Astrocyte (in vitro differentiated cells and primary cell): Measurements from ENCODE around the gene CYP27A1. TPM values are rescaled to one million over a fixed set of nuclear protein-coding genes. Genes with fewer than 3 reads are reported as not detected.

Source experiments
- DNase-seq: peaks from one replicate; pipeline ENCODE4 v3.0.0-alpha.2; 2010; ENCODE audit warnings: low read depth
- FAIRE-seq: peaks from 2 replicates; lab custom pipeline; 2011; peaks lifted over from hg19 to GRCh38; lab: Jason Lieb, UNC
- H2AFZ ChIP-seq: 2 replicates; pipeline ENCODE4 v1.6.0; 2012; ENCODE audit warnings: low read depth, low read length, inconsistent platforms
- H3K27ac ChIP-seq: 2 replicates; pipeline ENCODE4 v1.5.1; 2011; ENCODE audit warnings: low read depth, low read length, inconsistent platforms
- H3K27me3 ChIP-seq: 2 replicates; pipeline ENCODE4 v1.6.0; 2011; ENCODE audit warnings: low read length, inconsistent platforms; ENCODE audit not compliant: insufficient read depth
- H3K36me3 ChIP-seq: 2 replicates; pipeline ENCODE4 v1.5.1; 2011; ENCODE audit warnings: low read length, inconsistent platforms; ENCODE audit not compliant: insufficient read depth
- H3K4me1 ChIP-seq: 2 replicates; pipeline ENCODE4 v1.5.1; 2011; ENCODE audit warnings: low read length, inconsistent platforms; ENCODE audit not compliant: insufficient read depth
- H3K4me2 ChIP-seq: 2 replicates; pipeline ENCODE4 v1.6.0; 2012; ENCODE audit warnings: low read length, inconsistent platforms
- H3K4me3 ChIP-seq: 2 replicates; pipeline ENCODE4 v1.5.1; 2011; ENCODE audit warnings: low read depth, mild to moderate bottlenecking, low read length, inconsistent platforms; ENCODE audit not compliant: insufficient read depth
- H3K79me2 ChIP-seq: 2 replicates; pipeline ENCODE4 v1.6.0; 2012; ENCODE audit warnings: mild to moderate bottlenecking, low read length, inconsistent platforms; ENCODE audit not compliant: insufficient read depth
- H3K9ac ChIP-seq: 2 replicates; pipeline ENCODE4 v1.6.0; 2012; ENCODE audit warnings: mild to moderate bottlenecking, low read length, inconsistent platforms
- H3K9me3 ChIP-seq: 2 replicates; pipeline ENCODE4 v1.5.1; 2012; ENCODE audit warnings: low read depth, mild to moderate bottlenecking, low read length, inconsistent platforms; ENCODE audit not compliant: insufficient read depth
- H4K20me1 ChIP-seq: 2 replicates; pipeline ENCODE4 v1.6.0; 2012; ENCODE audit warnings: low read length, inconsistent platforms; ENCODE audit not compliant: insufficient read depth
- H3K27ac Mint-ChIP-seq: one replicate; pipeline ENCODE4 v1.8.0; 2021; ENCODE audit warnings: mild to moderate bottlenecking, mixed read lengths; ENCODE audit not compliant: unreplicated experiment
- H3K27me3 Mint-ChIP-seq: one replicate; pipeline ENCODE4 v1.8.0; 2021; ENCODE audit warnings: low read depth, mixed read lengths; ENCODE audit not compliant: unreplicated experiment
- H3K36me3 Mint-ChIP-seq: one replicate; pipeline ENCODE4 v1.8.0; 2021; ENCODE audit warnings: low read depth, mixed read lengths; ENCODE audit not compliant: unreplicated experiment
- H3K4me1 Mint-ChIP-seq: one replicate; pipeline ENCODE4 v1.8.0; 2021; ENCODE audit warnings: low read depth, mixed read lengths; ENCODE audit not compliant: unreplicated experiment
- H3K4me3 Mint-ChIP-seq: one replicate; pipeline ENCODE4 v1.8.0; 2021; ENCODE audit warnings: mild to moderate bottlenecking, moderate library complexity, mixed read lengths; ENCODE audit not compliant: unreplicated experiment
- H3K9me3 Mint-ChIP-seq: one replicate; pipeline ENCODE4 v1.8.0; 2021; ENCODE audit warnings: mild to moderate bottlenecking, mixed read lengths; ENCODE audit not compliant: unreplicated experiment
- EZH2 ChIP-seq: IDR thresholded peaks from 2 replicates; pipeline ENCODE4 v1.6.1; 2012; ENCODE audit warnings: mild to moderate bottlenecking, low read length, inconsistent platforms; ENCODE audit not compliant: insufficient read depth
- total RNA-seq: library from RNA; stranded (reverse); gene quantifications from 2 replicates; pipeline ENCODE4 v1.2.1, GENCODE V29; 2021
- TF ChIP-seq, protein P1 (sequence below): IDR thresholded peaks from 2 replicates; pipeline ENCODE4 v1.5.1; 2011; ENCODE audit warnings: low read depth, mild to moderate bottlenecking, inconsistent platforms, low read length, moderate library complexity; ENCODE audit not compliant: insufficient read depth

CYP27A1 gene
- total RNA-seq, 1 donor from 2014 or later: 3.9 TPM

DNA sequence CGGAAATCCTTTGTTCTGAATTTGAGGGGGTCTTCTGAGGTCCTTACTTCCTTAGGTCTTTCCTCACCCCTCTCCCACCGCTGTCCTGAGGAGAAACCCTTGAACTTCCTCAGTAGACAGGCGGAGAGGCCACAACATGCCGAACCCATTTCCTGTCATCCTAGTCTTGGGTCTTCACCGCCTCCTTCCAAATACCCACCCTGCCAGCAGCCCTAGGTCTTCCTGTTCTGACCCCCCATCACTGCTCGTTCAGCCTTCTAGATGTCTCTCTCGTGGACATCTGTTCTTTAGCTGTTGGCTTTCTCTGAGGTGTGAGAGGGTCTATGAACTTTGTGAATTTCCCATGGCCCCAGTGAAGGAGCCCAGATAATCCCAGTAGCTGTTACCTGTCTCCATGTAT lies 27.2 kb upstream of the CYP27A1 start:
- Mint-ChIP-seq H3K36me3 (peaks cover 43% of the 10 kb centered on the region), H3K9me3 (no peaks in the 10 kb centered on the region), H3K27ac (no peak overlapping the region), H3K27me3 (no peaks in the 10 kb centered on the region), H3K4me1 (peaks cover 2% of the 10 kb centered on the region), H3K4me3 (no peak overlapping the region)
- H2AFZ ChIP-seq: no peak overlapping the region
- no peak for TF ChIP-seq EZH2
- TF ChIP-seq, protein P1, sequence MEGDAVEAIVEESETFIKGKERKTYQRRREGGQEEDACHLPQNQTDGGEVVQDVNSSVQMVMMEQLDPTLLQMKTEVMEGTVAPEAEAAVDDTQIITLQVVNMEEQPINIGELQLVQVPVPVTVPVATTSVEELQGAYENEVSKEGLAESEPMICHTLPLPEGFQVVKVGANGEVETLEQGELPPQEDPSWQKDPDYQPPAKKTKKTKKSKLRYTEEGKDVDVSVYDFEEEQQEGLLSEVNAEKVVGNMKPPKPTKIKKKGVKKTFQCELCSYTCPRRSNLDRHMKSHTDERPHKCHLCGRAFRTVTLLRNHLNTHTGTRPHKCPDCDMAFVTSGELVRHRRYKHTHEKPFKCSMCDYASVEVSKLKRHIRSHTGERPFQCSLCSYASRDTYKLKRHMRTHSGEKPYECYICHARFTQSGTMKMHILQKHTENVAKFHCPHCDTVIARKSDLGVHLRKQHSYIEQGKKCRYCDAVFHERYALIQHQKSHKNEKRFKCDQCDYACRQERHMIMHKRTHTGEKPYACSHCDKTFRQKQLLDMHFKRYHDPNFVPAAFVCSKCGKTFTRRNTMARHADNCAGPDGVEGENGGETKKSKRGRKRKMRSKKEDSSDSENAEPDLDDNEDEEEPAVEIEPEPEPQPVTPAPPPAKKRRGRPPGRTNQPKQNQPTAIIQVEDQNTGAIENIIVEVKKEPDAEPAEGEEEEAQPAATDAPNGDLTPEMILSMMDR: no peak
- FAIRE-seq (no peak), DNase-seq (no peak)
- H3K4me3 ChIP-seq: no peak overlapping the region
- no peak overlapping the region for H3K9ac ChIP-seq
- no peaks in the 10 kb centered on the region for H4K20me1 ChIP-seq
- H3K79me2 ChIP-seq: no peaks in the 10 kb centered on the region
- H3K4me2 ChIP-seq: no peak overlapping the region
- no peaks in the 10 kb centered on the region for H3K9me3 ChIP-seq
- no peak overlapping the region for H3K27ac ChIP-seq
- H3K27me3 ChIP-seq: no peaks in the 10 kb centered on the region
- H3K36me3 ChIP-seq: peaks cover 43% of the 10 kb centered on the region
- no peaks in the 10 kb centered on the region for H3K4me1 ChIP-seq

DNA sequence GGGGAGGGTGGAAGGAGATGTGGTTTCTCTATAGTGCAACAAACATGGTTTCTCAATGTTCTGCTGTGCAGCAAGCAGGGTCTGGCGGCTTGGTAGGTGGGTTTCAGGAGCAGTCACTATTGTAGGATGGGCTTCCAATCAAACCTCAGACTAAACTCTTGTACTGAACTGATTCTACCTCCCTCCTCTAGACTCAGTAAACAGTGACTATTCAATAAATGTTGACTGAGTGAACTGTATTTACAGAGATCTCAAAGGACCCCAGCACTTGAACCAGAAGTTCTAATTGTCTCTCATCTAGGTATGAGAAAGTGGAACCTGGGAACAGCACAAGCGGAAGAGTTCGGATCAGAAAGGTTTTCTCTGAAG lies 26.8 kb upstream of the CYP27A1 start:
- TF ChIP-seq, protein P1: no peak
- no peak for TF ChIP-seq EZH2
- H3K9ac ChIP-seq: no peak overlapping the region
- Mint-ChIP-seq H3K4me3 (no peak overlapping the region), H3K36me3 (peaks cover 42% of the 10 kb centered on the region), H3K27ac (no peak overlapping the region), H3K4me1 (peaks cover 2% of the 10 kb centered on the region), H3K9me3 (no peaks in the 10 kb centered on the region), H3K27me3 (no peaks in the 10 kb centered on the region)
- H3K27me3 ChIP-seq: no peaks in the 10 kb centered on the region
- DNase-seq: no peak
- H3K79me2 ChIP-seq: no peaks in the 10 kb centered on the region
- H4K20me1 ChIP-seq: no peaks in the 10 kb centered on the region
- FAIRE-seq: no peak
- H3K9me3 ChIP-seq: no peaks in the 10 kb centered on the region
- H2AFZ ChIP-seq: no peak overlapping the region
- no peaks in the 10 kb centered on the region for H3K4me1 ChIP-seq
- peaks cover 41% of the 10 kb centered on the region for H3K36me3 ChIP-seq
- no peak overlapping the region for H3K4me2 ChIP-seq
- H3K27ac ChIP-seq: no peak overlapping the region
- H3K4me3 ChIP-seq: no peak overlapping the region

DNA sequence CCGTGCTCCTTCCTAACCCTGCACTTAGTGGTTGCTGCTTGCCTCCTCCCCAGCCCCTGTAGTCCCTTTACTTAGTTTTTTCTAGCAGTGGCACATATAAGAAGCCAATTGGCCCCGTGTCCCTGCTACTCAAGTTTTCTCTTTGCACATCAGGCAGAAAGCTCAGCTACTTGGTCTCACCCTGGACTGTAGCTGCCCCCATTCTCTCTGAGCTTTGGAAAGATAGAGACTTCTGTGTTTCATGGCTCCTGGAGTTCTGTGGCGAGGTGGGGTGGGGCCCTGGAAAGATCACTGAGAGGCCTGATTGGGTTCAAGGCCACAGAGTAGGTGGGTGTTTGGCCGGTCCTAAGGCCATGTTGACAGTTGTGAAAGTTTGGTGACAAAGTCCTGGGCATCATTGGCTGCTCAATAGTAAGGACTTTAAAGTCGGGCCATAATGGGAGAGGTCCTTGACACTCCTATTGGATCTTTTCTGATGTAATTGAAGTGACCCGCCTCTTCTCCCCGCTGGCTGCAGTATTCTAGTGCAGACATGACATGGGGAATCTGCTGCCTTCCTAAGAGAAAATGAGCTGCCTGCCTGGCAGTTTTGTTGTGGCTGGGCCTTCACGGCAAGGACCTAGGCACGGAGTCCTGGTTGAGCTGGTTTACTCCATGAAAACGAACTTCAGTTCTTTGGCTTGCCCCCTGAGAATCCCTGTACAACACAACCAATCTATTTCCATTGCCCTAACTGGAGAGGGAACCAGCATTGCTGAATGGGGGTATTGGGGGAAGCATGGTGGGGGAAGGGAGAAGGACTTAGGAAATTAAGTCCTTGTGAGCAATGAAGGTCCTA lies 26.2 kb upstream of the CYP27A1 start:
- Histone ChIP-seq H3K9me3 (no peaks in the 10 kb centered on the region), H3K4me3 (no peak overlapping the region), H4K20me1 (no peaks in the 10 kb centered on the region), H2AFZ (no peak overlapping the region), H3K79me2 (no peaks in the 10 kb centered on the region), H3K4me2 (no peak overlapping the region), H3K27ac (no peak overlapping the region), H3K27me3 (no peaks in the 10 kb centered on the region), H3K9ac (no peak overlapping the region), H3K36me3 (peaks cover 38% of the 10 kb centered on the region), H3K4me1 (no peaks in the 10 kb centered on the region)
- no peak for DNase-seq
- Mint-ChIP-seq H3K27ac (no peak overlapping the region), H3K27me3 (no peaks in the 10 kb centered on the region), H3K9me3 (no peaks in the 10 kb centered on the region), H3K36me3 (peaks cover 39% of the 10 kb centered on the region), H3K4me3 (no peak overlapping the region), H3K4me1 (peaks cover 2% of the 10 kb centered on the region)
- TF ChIP-seq, protein P1: no peak
- TF ChIP-seq EZH2: no peak
- FAIRE-seq: no peak
